Ovary (tissue), 3 donors: ENCODE results near the gene UBE2E1.
"Not testable (repeated sequence)": the region's sequence is repeated elsewhere in the genome, so short reads cannot be mapped to it uniquely, and the experiment has no call there.

Experiments
- EP300 ChIP-seq: sonication (generic); formaldehyde crosslinking; IDR thresholded peaks from one replicate; pipeline ENCODE4 v1.6.1; 2017; ENCODE audit warnings: antibody characterized with exemption
- POLR2A ChIP-seq: fragments of 450-650 bp; IDR thresholded peaks from one replicate; pipeline ENCODE4 v1.6.1; 2017; ENCODE audit warnings: antibody characterized with exemption, mild to moderate bottlenecking, moderate library complexity
- TF ChIP-seq, protein P1 (sequence below), 3 donors: fragments of 450-650 bp in 2 of 3; fragments of 200-600 bp in 1 of 3; IDR thresholded peaks; one replicate each; pipeline versions ENCODE4 v1.5.1 to v1.8.0; 2016 to 2022; ENCODE audit warnings: antibody characterized with exemption in 3 of 3, mild to moderate bottlenecking in 1 of 3
- donor health status: DM: no; HTN: no; CAD: no.

GRCh38 chr3:23917679-23918303 is 112.0 kb downstream of the UBE2E1 start:
- TF ChIP-seq, protein P1, sequence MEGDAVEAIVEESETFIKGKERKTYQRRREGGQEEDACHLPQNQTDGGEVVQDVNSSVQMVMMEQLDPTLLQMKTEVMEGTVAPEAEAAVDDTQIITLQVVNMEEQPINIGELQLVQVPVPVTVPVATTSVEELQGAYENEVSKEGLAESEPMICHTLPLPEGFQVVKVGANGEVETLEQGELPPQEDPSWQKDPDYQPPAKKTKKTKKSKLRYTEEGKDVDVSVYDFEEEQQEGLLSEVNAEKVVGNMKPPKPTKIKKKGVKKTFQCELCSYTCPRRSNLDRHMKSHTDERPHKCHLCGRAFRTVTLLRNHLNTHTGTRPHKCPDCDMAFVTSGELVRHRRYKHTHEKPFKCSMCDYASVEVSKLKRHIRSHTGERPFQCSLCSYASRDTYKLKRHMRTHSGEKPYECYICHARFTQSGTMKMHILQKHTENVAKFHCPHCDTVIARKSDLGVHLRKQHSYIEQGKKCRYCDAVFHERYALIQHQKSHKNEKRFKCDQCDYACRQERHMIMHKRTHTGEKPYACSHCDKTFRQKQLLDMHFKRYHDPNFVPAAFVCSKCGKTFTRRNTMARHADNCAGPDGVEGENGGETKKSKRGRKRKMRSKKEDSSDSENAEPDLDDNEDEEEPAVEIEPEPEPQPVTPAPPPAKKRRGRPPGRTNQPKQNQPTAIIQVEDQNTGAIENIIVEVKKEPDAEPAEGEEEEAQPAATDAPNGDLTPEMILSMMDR (IDR thresholded peaks at IDR 0.05) = not testable (repeated sequence)
- not testable (repeated sequence) for TF ChIP-seq POLR2A, EP300
